Gastroesophageal sphincter (tissue), 3 donors: ENCODE data around the gene AQP12B.

Source experiments
- POLR2A ChIP-seq, 2 donors: fragments of 450-650 bp; IDR thresholded peaks; one replicate each; pipeline ENCODE4 v1.6.1; 2017; ENCODE audit warnings: antibody characterized with exemption in 2 of 2, mild to moderate bottlenecking in 2 of 2, moderate library complexity in 1 of 2
- TF ChIP-seq, protein P1 (sequence below), 4 experiments: fragments of 200-600 bp in 2 of 4; fragments of 450-650 bp in 2 of 4; sonication (generic) in 1 of 4; IDR thresholded peaks; one replicate each; pipeline ENCODE4 v1.5.1; 2017 to 2019; ENCODE audit warnings: antibody characterized with exemption in 4 of 4, mild to moderate bottlenecking in 2 of 4, moderate library complexity in 2 of 4

DNA sequence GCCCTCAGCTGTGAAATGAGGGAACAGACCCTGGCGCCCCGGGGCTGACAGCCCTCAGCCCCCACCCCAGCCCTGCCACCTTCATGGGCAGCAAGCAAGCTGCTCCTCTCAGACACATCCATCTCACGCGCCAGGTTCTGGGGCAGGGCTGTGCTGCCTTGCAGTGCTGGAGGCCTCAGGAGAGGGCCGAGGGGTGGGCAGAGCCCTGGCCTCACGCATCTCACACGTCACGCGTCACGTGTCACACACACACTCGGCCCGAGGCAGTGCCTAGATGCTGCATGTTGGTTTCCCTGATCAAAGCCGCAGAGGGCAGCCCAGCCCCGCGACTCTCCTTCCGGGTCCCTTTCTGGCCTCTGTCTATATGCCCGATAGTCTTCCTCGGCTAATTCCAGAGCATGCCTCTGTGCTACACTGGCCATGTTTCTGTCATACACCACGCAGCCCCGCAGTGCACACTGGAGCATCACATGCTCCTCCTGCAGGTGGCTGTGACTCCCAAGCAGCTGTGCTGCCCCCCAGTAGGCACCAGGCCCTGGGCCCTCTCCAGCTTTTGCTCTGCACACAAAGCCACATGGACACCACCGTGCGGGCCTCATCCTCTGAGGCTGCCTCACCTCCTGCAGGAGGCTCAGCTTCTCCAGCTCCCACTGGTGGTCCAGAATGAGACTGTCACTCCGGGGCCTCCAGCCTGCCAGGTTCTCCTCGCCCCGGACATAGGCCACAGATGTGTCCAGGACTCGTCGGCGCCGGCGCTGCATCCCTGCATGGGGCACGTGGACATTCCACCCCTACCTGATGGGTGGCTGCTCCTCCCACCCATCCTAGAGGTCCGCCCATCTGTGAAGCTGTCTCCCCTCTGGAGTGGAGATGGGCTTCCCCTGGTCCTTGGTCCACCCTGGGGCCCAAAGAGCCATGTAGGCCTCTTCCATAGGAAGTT, 40.4 kb upstream of the AQP12B start:
- no peak for TF ChIP-seq POLR2A (IDR thresholded peaks at IDR 0.05)
- TF ChIP-seq, protein P1, sequence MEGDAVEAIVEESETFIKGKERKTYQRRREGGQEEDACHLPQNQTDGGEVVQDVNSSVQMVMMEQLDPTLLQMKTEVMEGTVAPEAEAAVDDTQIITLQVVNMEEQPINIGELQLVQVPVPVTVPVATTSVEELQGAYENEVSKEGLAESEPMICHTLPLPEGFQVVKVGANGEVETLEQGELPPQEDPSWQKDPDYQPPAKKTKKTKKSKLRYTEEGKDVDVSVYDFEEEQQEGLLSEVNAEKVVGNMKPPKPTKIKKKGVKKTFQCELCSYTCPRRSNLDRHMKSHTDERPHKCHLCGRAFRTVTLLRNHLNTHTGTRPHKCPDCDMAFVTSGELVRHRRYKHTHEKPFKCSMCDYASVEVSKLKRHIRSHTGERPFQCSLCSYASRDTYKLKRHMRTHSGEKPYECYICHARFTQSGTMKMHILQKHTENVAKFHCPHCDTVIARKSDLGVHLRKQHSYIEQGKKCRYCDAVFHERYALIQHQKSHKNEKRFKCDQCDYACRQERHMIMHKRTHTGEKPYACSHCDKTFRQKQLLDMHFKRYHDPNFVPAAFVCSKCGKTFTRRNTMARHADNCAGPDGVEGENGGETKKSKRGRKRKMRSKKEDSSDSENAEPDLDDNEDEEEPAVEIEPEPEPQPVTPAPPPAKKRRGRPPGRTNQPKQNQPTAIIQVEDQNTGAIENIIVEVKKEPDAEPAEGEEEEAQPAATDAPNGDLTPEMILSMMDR (IDR thresholded peaks at IDR 0.05): no peak
